Measurements from ENCODE around the gene RSL1D1.
"Not testable (repeated sequence)": the region's sequence is repeated elsewhere in the genome, so short reads cannot be mapped to it uniquely, and the experiment has no call there.

The RSL1D1 gene

DNA sequence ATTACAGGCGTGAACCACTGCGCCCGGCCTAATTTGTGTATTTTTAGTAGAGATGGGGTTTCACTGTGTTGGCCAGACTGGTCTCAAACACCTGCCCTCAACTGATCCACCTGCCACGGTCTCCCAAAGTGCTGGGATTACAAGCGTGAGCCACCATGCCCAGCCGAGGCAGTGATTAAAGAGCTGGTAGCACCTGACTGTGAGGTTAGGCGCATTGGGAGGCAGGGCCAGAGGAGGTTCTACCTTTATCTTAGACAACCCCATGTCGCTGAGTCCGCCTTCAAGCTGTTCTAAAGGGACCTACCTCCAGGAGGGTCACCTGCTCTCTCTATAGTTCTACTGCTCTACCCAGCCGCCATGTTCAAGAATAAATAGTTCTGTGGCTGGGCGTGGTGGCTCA is 8.1 kb downstream of the RSL1D1 start:
- no peak for DNase-seq

DNA sequence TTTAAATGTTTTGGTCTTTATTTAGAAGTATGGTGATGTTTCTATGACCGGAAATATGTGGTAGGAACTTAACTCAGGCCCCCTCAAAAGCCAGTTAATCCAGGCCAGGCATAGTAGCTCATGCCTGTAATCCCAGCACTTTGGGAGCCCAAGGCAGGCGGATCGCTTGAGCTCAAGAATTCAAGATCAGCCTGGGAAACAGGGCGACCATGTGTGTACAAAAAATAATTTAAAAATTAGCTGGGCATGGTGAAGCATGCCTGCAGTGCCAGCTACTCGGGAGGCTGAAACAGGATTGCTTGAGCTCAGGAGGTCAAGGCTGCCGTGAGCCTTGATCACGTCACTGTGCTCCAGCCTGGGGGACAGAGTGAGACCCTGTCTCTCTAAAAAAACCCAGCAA is 10.3 kb downstream of the RSL1D1 start:
- DNase-seq = no peak

DNA sequence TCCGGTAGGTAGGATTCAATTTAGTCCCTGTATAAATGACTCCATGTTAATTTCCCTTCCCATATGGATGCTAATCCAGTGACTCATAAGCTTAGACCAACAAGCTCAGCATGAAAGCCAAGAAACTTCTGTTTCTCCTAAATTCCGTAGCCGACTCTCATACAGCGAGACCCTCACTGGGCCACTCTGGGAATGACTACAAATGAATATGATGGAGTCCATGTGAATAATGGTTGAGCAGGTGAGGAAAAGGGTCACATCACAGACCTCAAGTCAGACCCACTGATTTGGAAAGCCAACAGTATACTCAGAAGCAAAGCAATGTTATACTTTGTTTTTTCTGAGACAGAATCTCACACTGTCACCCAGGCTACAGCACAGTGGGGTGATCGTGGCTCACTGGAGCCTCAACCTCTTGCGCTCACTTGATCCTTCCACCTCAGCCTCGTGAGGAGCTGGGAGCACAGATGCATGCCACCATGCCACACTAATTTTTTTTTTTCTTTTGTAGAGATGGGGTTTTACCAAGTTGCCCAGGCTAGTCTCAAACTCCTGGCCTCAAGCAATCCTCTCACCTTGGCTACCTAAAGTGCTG is 14.6 kb downstream of the RSL1D1 start:
- DNase-seq = peak; percentile 39

DNA sequence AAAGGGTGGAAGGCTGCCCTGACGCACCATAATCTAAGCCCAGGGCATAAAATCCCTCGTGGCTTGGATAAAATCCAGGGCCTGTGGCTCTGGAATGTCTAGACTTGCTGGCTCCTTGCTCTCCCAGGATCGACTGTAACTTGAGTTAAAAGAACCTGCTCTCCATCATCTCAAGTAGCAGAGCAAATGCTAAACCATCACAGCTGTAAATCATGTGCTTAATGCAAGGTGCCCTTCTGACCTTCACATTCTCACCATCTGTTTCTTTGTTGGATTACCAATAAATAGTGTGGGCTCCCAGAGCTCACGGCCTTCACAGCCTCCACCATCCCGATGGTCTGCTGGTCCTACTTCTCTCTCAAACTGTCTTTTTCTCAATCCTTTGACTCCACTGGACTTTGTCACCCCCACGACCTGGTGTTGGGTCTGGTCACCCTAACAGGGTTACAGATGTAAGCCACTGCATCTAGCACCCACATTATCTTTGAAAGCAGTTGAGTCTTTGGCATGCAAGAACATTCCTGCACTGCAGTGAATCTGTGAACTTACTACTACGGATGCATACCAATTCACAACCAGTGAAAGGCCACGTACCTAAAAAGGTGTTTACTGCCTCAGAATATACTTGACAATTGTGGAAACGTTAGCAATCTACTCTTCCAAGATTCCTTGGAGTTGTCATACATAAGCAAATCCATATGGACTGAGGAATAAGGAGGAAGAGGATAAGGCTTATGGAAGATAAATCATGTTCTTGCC is 15.3 kb downstream of the RSL1D1 start:
- DNase-seq = no peak

DNA sequence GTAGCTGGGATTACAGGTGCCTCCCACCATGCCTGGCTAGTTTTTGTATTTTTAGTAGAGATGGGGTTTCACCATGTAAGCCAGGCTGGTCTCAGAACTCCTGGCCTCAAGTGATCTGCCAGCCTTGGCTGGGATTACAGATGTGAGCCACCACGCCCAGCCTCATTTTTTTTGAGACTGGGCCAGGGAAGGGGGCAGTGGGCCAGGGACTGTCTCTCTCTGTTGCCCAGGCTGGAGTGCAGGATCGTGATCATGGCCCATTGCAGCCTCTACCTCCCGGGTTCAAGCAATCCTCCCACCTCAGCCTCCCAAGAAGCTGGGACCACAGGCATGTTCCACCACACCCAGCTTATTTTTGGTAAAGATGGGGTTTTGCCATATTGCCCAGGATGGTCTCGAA is 16.0 kb downstream of the RSL1D1 start:
- DNase-seq = no peak

DNA sequence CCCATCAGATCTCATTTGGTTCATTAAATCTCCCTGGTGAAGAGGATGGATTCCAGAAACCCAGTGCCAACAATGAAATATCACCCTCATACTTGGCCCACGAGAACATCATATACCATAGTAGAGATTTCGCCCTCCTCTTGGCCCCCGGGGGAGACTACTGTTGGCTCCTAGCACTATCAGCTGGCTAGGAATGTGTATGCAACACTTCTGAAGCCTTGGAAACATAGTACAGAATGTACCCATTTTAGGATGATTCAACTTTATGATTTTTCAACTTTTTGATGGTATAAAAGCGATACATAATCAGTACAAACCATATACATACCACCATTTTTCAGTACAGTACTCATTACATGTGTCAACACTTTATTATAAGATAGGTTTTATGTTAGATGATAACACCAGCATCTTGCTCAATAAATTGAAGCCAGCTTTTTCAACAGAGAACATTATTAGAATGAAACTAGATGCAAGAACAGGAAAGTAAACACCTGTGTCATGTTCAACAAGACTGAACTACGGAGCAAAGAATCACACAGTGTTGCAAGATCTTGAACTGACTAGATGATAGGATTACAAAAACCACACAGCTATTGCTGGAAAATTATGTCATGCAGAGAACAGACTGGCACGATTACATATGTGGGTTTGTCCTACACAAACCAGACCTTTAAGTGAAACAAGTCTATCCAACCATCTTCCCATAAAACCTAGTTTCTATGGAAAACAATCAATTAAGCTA is 17.2 kb downstream of the RSL1D1 start:
- no peak for DNase-seq

DNA sequence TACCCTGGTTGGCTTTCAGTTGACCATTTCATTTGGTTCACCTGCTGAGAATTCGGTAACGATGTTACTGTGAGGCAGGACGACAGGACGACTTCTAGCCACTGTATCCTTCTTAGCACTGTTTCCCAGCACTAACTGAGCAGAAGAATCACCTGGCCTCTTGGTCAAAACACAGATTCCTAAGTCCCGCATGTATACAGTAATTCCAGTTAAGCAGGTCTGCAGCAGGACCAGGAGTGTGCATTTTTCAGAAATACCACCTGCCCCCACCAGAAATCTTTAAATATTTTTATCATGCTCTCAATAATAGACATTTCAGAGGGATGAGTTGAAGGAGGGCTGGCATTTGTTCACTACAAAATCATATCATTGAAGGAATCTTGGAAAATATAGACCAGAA is 22.6 kb downstream of the RSL1D1 start:
- no peak for DNase-seq

DNA sequence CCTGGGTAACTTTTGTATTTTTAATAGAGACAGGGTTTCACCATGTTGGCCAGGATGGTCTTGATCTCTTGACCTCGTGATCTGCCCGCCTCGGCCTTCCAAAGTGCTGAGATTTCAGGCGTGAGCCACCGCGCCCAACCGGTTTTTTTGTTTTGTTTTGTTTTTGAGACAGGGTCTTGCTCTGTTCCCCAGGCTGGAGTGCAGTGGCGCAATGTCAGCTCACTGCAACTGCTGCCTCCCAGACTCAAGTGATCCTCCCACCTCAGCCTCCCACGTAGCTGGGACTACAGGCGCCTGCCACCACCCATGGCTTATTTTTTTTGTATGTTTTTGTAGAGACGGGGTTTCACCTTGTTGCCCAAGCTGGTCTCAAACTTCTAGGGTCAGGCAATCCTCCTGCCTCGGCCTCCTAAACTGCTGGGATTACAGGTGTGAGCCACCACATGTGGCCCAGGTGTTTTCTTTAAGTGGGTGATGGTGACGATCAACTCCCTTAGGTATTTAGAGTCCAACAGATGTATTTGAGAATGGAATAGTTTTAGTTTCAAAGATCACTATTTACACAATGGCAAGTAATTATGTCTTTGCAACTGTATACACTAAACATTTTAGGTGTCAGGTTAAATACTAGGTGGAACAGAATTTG is 25.7 kb downstream of the RSL1D1 start:
- DNase-seq = not testable (repeated sequence)

DNA sequence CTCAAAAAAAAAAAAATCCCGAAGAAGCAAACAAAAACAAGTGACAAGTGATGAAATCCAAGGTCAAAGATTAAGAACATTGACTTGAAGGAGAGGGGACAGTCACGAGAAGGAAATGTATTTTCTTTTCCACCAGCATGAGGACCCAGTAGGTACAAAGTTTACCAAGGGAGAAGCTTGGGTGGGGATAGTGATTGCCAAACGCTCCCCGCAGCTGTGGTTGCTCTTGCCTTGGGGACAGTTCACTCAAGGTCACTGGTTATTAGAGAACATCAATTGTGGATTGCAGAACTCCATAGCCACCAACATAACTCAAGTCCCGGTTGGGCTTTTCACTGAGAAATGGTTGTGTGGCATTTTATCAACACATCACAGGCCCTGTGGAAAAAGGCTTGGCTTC is 27.0 kb downstream of the RSL1D1 start:
- DNase-seq = no peak

DNA sequence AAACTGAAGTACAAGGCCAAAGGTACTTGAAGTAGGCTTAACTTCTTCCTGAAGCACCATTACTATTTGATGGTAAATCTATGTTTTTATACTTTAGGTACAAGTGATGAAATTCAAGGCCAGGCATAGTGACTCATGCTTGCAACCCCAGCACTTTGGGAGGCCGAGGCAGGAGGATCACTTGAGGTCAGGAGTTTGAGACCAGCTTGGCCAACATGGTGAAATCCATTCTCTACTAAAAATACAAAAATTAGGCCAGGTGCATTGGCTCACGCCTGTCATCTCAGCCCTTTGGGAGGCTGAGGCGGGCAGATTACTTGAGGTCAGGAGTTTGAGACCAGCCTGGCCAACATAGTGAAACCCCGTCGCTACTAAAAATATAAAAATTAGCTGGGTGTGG is 27.7 kb downstream of the RSL1D1 start:
- not testable (repeated sequence) for DNase-seq

DNA sequence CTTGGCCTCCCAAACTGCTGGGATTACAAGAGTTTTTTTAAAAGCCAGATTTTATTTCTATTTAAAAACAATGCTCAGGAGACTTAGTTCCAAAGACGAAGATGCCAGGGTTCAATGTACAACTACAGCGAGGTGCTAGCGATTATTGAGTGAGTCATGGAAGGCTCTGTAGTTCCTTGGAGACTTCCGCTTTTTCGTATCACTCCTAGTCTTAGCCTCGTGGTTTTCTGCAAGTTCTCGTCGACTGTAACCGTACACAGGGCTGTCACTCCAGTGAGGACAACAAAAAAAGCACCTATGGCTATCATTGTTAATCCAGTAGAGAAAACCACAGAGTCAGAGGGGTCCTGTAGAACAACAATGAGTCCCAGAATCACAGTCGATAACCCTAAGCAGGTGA is 31.5 kb downstream of the RSL1D1 start:
- DNase-seq = no peak

DNA sequence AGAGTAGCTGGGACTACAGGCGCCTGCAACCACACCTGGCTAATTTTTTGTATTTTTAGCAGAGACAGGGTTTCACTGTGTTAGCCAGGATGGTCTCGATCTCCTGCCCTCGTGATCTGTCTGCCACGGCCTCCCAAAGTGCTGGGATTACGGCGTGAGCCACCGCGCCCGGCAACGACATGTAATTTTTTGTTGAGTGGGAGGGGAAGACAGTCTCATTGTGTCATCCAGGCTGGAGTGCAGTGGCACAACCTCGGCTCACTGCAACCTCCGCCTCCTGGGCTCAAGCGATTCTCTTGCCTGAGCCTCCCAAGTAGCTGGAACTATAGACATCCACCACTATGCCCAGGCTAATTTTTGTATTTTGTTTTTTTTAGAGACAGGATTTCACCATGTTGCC is 32.4 kb downstream of the RSL1D1 start:
- not testable (repeated sequence) for DNase-seq

DNA sequence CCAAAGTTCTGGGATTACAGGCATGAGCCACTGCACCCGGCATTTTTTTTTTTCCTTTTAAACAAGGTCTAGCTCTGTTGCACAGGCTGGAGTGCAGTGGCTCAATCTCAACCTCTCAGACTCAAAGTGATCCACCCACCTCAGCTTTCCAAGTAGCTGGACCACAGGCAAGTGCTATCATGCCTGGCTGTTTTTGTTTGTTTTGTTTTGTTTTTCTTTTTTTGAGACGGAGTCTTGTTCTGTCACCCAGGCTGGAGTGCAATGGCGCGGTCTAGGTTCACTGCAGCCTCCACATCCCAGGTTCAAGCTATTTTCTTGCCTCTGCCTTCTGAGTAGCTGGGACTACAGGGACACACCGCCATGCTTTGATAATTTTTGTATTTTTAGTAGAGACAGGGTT is 35.2 kb downstream of the RSL1D1 start:
- no peak for DNase-seq

DNA sequence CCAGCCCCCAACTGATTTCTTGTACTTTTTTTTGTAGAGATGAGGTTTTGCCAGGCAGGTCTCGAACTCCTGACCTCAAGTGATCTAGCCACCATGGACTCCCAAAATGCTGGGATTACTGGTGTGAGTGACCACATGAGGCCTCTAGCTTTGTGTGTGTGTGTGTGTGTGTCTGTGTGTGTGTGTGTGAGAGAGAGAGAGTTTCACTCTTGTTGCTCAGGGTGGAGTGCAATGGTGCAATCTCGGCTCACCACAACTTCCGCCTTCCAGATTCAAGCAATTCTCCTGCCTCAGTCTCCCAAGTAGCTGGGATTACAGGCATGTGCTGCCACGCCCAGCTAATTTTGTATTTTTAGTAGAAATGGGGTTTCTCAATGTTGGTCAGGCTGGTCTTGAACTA is 36.5 kb downstream of the RSL1D1 start:
- DNase-seq = not testable (repeated sequence)

DNA sequence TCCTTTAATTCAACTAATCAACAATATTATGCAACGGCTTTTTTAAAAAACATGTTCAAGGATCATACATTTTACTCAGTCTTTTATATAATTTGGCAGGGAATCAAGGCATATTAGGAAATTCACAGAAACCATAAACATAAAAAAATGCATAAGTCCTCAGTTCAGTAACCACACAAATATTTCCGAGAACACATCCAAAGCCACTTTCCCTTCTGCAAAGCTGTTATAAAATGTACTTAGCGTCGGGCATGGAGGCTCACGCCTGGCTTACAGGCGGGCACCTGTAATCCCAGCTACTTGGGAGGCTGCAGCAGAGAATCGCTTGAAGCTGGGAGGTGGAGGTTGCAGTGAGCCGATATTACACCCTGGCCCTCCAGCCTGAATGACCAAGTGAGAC is 44.6 kb downstream of the RSL1D1 start:
- DNase-seq = no peak

DNA sequence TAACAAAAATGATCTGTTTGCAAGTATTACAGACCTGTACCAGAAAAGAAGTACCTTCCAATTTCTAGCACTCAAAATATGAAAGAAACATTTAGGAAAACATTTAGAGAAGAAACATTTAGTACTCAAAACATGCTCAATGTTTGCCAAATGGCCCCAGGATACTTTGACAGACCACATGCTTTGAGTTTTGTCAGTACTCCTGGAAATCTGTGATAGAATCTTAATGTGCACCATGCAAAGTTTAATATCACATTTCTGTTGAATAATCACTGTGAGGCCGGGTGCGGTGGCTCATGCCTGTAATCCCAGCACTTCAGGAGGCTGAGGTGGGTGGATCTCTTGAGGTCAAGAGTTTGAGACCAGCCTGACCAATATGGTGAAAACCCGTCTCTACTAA is 45.8 kb downstream of the RSL1D1 start:
- no peak for DNase-seq

DNA sequence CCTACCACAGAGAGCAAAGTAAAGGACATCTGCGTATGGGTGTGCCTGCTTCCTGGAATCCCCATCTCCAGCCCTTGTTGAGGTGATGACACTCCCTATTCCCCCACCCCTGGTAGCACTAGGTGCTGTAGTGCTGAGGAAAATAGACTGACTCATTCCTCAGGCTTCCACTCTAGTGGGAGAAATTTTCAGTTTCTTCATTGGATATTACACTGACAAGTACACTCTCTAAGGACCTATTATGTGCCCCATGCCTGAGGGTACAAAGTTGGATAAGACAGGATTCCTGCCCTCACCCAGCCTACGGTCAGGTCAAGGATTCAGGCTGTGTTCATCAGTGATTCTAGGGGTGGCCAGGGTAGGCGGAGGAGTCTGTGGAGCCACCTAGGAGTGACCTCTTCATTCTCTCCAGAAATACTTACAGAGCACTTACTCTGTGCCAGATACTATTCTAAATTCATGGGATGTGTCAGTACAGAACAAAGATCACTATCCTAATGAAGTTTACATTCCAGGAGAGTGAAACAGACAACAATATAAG is 49.8 kb downstream of the RSL1D1 start:
- DNase-seq = no peak

DNA sequence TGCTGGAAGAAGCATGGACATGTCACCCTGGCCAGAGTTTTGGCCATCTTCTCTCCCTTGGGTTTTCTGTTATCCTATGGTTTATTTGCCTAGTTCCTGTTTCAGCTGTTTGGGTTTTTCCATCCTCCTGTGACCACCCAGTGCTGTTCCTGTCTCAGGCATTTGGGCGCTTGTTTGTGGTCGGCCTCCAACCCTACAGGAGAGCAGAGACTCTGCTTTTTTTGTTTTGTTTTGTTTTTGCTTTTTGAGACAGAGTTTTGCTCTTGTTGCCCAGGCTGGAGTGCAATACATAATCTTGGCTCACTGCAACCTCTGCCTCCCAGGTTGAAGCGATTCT is 51.0 kb downstream of the RSL1D1 start:
- DNase-seq = no peak

DNA sequence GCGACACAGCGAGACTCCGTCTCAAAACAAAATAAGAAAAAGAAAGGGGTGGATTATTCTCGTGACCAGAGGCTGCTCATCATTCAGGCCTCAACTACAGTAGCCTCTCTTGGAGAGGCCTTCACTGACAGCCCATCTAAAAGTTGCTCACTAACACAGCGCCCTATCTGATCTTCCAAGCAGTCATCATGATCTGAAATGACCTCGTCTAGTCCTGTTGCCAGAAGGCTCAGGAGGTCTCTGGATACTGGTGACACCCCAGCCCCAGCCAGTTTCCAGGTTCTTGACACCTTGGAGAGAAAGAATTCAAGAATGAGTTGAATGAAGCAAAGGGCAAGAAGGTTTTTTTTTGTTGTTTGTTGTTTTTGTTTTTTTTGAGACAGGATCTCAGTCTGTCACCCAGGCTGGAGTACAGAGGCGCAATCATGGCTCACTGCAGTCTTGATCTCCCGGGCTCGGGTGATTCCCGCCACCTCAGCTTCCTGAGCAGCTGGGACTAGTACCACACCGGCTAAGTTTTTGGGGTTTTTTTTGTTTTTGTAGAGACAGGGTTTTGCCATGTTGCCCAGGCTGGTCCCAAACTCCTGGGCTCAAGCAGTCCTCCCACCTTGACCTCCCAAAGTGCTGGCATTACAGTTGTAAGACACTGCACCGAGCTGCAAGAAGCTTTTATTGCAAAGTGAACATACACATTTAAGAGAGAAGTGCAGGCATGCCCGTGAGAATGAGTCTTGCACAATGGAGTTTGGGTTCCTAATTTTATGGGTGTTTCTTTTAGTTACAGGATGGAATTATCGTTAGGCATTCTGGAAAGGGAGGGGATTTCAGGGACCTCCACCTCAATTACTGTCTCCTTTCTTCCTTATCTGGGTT is 51.6 kb downstream of the RSL1D1 start:
- no peak for DNase-seq

DNA sequence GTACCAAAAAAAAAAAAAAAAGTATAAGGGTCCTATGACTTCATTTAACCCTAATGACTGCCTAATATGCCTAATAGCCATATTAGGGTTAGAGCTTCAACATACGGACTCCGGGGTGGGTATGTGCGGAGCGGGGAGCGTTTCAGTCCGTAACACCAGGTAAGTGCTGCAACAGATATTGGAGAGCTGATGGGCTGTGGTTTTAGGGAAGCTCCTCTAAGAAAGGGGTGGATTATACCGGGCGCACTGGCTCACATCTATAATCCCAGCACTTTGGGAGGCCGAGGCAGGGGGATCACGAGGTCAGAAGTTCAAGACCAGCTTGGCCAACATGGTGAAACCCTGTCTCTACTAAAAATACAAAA is 52.3 kb downstream of the RSL1D1 start:
- DNase-seq = no peak

DNA sequence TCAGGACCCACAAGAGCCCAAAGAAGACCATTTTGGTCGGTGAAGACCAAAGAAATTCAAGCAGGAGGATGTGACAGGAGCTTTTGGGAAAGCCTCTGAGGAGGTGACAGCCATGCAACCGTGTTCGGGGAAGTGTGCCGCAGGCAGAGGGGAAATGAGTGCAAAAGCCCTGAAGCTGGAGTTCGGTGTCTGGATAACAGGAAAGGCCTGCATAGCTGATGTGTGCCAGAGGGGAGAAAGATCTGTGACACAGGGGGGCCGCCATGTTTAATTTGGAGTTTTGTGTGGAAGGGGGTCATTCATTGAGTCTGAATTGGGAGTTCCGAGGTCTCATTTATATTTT is 53.4 kb downstream of the RSL1D1 start:
- DNase-seq = no peak

DNA sequence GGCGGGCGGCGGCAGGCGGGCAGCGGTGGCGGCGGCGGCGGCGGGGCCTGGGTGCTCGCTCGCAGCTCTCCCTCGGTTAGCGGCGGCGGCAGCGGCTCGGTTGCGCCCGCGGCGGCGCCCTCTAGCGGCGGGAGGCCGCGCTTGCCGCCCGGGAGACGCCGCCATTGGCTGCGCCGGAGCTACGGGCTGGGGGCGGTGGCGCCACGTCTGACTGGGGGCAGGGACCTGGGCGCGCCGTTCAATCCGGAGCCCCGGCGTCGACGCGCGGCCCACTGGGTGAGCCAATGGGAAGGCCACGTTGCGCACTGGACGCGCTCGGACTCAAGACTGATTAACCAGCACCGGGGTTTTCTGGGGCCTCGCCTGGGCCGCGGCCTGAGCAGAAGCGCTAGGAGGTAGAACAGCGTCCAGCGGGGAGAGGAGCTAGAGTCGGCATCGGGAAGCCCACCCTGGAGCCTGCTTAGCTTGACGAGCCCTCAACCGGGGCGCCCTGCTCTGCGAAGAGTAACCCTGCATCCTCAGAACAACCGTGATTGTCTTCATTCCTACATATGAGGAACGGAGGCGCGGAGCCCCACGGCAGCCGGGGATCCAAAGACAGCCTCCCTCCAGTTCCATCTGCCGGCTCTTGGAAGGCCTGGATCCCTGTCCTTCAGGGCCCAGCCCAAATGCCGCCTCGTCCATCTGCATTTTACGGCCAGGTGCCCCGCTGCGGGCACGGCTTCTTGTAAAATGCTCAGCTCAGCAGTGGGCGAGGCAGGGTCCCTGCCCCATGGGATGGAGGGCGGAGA is 54.0 kb downstream of the RSL1D1 start, which contains the start of gene ZC3H7A:
ZC3H7A (minus strand) TSS at position 93 of the 791 bp plus-strand sequence. CDS start 14,904 bp downstream, outside the sequence.
- DNase-seq = peak; percentile 96

All from amniotic stem cell (primary cell).